ENCODE measurements around the gene HCN4. TPM values are rescaled to one million over a fixed set of nuclear protein-coding genes. Genes with fewer than 3 reads are reported as not detected.

The HCN4 gene
- total and polyA plus RNA-seq, 2 of the 8 experiments (the other 6 are each of a cell fraction or from before 2014, with no cell fraction given): 3.7 to 8.5 TPM

DNA sequence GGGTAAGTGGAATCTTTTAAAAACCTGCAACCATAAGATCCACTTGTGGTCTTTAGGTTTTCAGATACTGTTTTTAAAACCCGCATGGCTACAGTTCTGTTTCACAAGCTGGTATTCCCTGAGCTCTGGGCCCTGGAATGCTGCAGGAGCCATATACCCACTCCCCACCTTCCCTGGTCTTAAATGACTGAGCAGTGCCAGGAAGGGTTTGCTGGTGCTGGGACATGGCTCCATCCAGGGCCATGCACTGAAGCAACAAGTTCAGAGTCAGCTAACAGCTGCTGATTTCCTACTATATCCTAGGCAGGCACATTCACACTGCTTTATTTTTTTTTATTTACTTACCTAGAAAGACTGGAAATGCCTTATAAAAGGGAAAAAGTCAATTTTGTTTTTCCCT is 77.3 kb downstream of the HCN4 start:
- H2BK20ac ChIP-seq (ENCODE audit: low read length): no peak overlapping the region
- no peak overlapping the region for H4K5ac ChIP-seq (ENCODE audit: insufficient read length, low read depth, low read length)
- CTCF ChIA-PET (ENCODE audit: partially characterized antibody): interaction anchor here (0.6 kb wide), 1 partner anchor 227 kb away, joined by 3 read pairs; no protein-coding TSS in a partner anchor
- H3K14ac ChIP-seq (ENCODE audit: insufficient read length): no peak overlapping the region
- no peak overlapping the region for H2AFZ ChIP-seq (ENCODE audit: low read length)
- no peaks in the 10 kb centered on the region for H3K79me1 ChIP-seq (ENCODE audit: low read depth, low read length)
- H3K23me2 ChIP-seq (ENCODE audit: low read depth, low read length): no peaks in the 10 kb centered on the region
- no peak overlapping the region for H3K56ac ChIP-seq (replicated peaks; ENCODE audit: insufficient read length, low read depth, low read length)
- H2BK12ac ChIP-seq (ENCODE audit: low read depth, low read length): no peak overlapping the region
- no peaks in the 10 kb centered on the region for H3K27me3 ChIP-seq (replicated peaks in 1 of 4; ENCODE audit: control insufficient read depth in 3 of 4, extremely low read depth in 1 of 4, insufficient read depth in 3 of 4, low read length in 3 of 4)
- H2BK120ac ChIP-seq (replicated peaks; ENCODE audit: low read depth, low read length): no peak overlapping the region
- H4K91ac ChIP-seq (replicated peaks; ENCODE audit: insufficient read length, low read length): no peak overlapping the region
- POLR2A ChIA-PET (ENCODE audit: partially characterized antibody): no interaction called here
- H2BK15ac ChIP-seq (ENCODE audit: low read length): no peak overlapping the region
- WGBS, 2 experiments (ENCODE audit: extremely low coverage in 1 of 2, insufficient coverage in 1 of 2, insufficient read length in 1 of 2, insufficient replicate concordance in 2 of 2, low coverage in 1 of 2, low lambda C conversion rate in 2 of 2, missing lambda C conversion rate in 1 of 2): 80% methylated on average over 1 of the region's 1 CpG; no CpG with 5 or more reads in 1 of the 2 experiments
- H3K23ac ChIP-seq (ENCODE audit: insufficient read length): no peak overlapping the region
- H3K79me2 ChIP-seq (ENCODE audit: control insufficient read depth in 1 of 2, insufficient read depth in 2 of 2, low read length in 2 of 2): no peaks in the 10 kb centered on the region
- H3K36me3 ChIP-seq (ENCODE audit: control insufficient read depth in 2 of 4, insufficient read depth in 4 of 4, low read length in 3 of 4): peaks cover 17 to 30% (median 23%) of the 10 kb centered on the region in 4 experiments
- H3K9me3 ChIP-seq (ENCODE audit: insufficient read depth in 2 of 2, low read depth in 1 of 2, low read length in 1 of 2): no peaks in the 10 kb centered on the region
- H3K18ac ChIP-seq (ENCODE audit: extremely low read depth, low read length): no peak overlapping the region
- H3K9ac ChIP-seq (replicated peaks in 1 of 4; ENCODE audit: extremely low read depth in 1 of 4, low read depth in 3 of 4, low read length in 3 of 4): no peak overlapping the region
- TF ChIP-seq KDM5A (IDR thresholded peaks at IDR 0.05; ENCODE audit: low read length): no peak
- TF ChIP-seq ATF3 (IDR thresholded peaks at IDR 0.05; ENCODE audit: insufficient read depth, low read depth, low read length): no peak
- no peak for TF ChIP-seq CHD1 (IDR thresholded peaks at IDR 0.05; ENCODE audit: low read depth, low read length)
- TF ChIP-seq KDM1A (IDR thresholded peaks at IDR 0.05; ENCODE audit: borderline replicate concordance, low read length): no peak
- TF ChIP-seq ZNF274 (IDR thresholded peaks at IDR 0.05; ENCODE audit: borderline replicate concordance, extremely low read depth, low read length): no peak
- TF ChIP-seq EP300 (IDR thresholded peaks at IDR 0.05; ENCODE audit: borderline replicate concordance in 1 of 2, low read depth in 2 of 2, low read length in 2 of 2): no peak
- no peak for TF ChIP-seq EGR1 (IDR thresholded peaks at IDR 0.05; ENCODE audit: borderline replicate concordance, low read depth, low read length)
- no peak for TF ChIP-seq PHF8 (conservative IDR thresholded peaks at IDR 0.05; ENCODE audit: low read depth, low read length)
- TF ChIP-seq BACH1 (IDR thresholded peaks at IDR 0.05; ENCODE audit: low read length): no peak
- TF ChIP-seq FOSL1 (IDR thresholded peaks at IDR 0.05; ENCODE audit: insufficient read depth, low read depth, low read length): no peak
- H2AK5ac ChIP-seq (ENCODE audit: low read depth, low read length): no peak overlapping the region
- H4K20me1 ChIP-seq (replicated peaks in 1 of 2; ENCODE audit: control insufficient read depth in 1 of 2, insufficient read depth in 2 of 2, low read length in 2 of 2): peaks cover 0 to 2% of the 10 kb centered on the region in 2 experiments
- DNase-seq (ENCODE audit: low read depth in 1 of 2, low spot score in 2 of 2): no peak
- no peak overlapping the region for H3K4ac ChIP-seq (replicated peaks; ENCODE audit: insufficient read length, low read depth, low read length)
- FAIRE-seq: no peak
- no peak overlapping the region for H3K27ac ChIP-seq (ENCODE audit: low read depth, low read length)
- no peak overlapping the region for H3K4me3 ChIP-seq (ENCODE audit: extremely low read depth in 1 of 4, insufficient read depth in 2 of 4, low read depth in 3 of 4, low read length in 4 of 4)
- no peak overlapping the region for H2BK5ac ChIP-seq (ENCODE audit: low read depth, low read length)
- no peaks in the 10 kb centered on the region for H3K4me1 ChIP-seq (replicated peaks in 1 of 4; ENCODE audit: control insufficient read depth in 3 of 4, insufficient read depth in 4 of 4, low read length in 3 of 4)
- no peak overlapping the region for H3K4me2 ChIP-seq (ENCODE audit: insufficient read depth in 1 of 2, low read depth in 2 of 2, low read length in 2 of 2)
- H4K8ac ChIP-seq (ENCODE audit: extremely low read depth, insufficient read depth, low read length): no peak overlapping the region
